Liver (tissue), 9 donors: ENCODE results near the gene KNCN. TPM values are rescaled to one million over a fixed set of nuclear protein-coding genes. Genes with fewer than 3 reads are reported as not detected.

Experiments used
- DNase-seq: peaks from one replicate; pipeline ENCODE4 v3.0.0-alpha.2; 2017; ENCODE audit warnings: low spot score
- H3K27ac ChIP-seq, 2 donors: one replicate each; pipeline ENCODE4 v1.7.0; 2013; ENCODE audit warnings: inconsistent platforms in 2 of 2, low read length in 2 of 2, control low read depth in 1 of 2, low read depth in 1 of 2, mild to moderate bottlenecking in 1 of 2
- H3K27me3 ChIP-seq, 4 donors: one replicate each; pipeline versions ENCODE4 v1.6.1 to v1.7.0; 2013; ENCODE audit warnings: low read length in 3 of 4, inconsistent platforms in 1 of 4, mild to moderate bottlenecking in 1 of 4, moderate library complexity in 1 of 4; ENCODE audit not compliant: control insufficient read depth in 4 of 4, insufficient read depth in 4 of 4
- H3K36me3 ChIP-seq, 4 donors: one replicate each; pipeline versions ENCODE4 v1.6.1 to v1.7.0; 2013; ENCODE audit warnings: low read length in 3 of 4, mild to moderate bottlenecking in 3 of 4, low read depth in 1 of 4, moderate library complexity in 1 of 4; ENCODE audit not compliant: control insufficient read depth in 4 of 4, insufficient read depth in 3 of 4
- H3K4me1 ChIP-seq, 4 donors: one replicate each; pipeline versions ENCODE4 v1.6.1 to v1.7.0; 2013; ENCODE audit warnings: low read length in 3 of 4, mild to moderate bottlenecking in 3 of 4, moderate library complexity in 1 of 4; ENCODE audit not compliant: control insufficient read depth in 4 of 4, insufficient read depth in 4 of 4
- H3K4me3 ChIP-seq, 3 donors: one replicate each; pipeline versions ENCODE4 v1.6.1 to v1.7.0; 2013; ENCODE audit warnings: low read length in 3 of 3, control low read depth in 1 of 3, low read depth in 1 of 3, mild to moderate bottlenecking in 1 of 3
- H3K9ac ChIP-seq, 2 donors: one replicate each; pipeline ENCODE4 v1.7.0; 2013; ENCODE audit warnings: low read length in 2 of 2, mild to moderate bottlenecking in 2 of 2, moderate library complexity in 2 of 2, control low read depth in 1 of 2, low read depth in 1 of 2
- H3K9me3 ChIP-seq, 4 donors: one replicate each; pipeline versions ENCODE4 v1.6.1 to v1.7.0; 2013; ENCODE audit warnings: low read length in 3 of 4; ENCODE audit not compliant: control insufficient read depth in 4 of 4
- ATF3 ChIP-seq: IDR thresholded peaks from 2 replicates; pipeline ENCODE4 v1.6.1; 2016; ENCODE audit warnings: antibody characterized with exemption
- CTCF ChIP-seq: fragments of 150-350 bp; IDR thresholded peaks from 2 replicates; pipeline ENCODE4 v1.5.1; 2017; ENCODE audit warnings: improper control_type of control experiment, low read depth, low read length; ENCODE audit not compliant: missing input control
- EGR1 ChIP-seq, 2 donors: IDR thresholded peaks; 2 replicates each; pipeline ENCODE4 v1.6.1; 2016 to 2018; ENCODE audit warnings: antibody characterized with exemption in 2 of 2, low read depth in 2 of 2
- FOXA1 ChIP-seq: IDR thresholded peaks from 2 replicates; pipeline ENCODE4 v1.6.1; 2016; ENCODE audit warnings: antibody characterized with exemption
- FOXA2 ChIP-seq: IDR thresholded peaks from 2 replicates; pipeline ENCODE4 v1.6.1; 2016; ENCODE audit warnings: antibody characterized with exemption
- GABPA ChIP-seq, 2 donors: IDR thresholded peaks in 1 of 2; conservative IDR thresholded peaks in 1 of 2; 2 replicates each; pipeline ENCODE4 v1.6.1; 2016; ENCODE audit warnings: antibody characterized with exemption in 2 of 2, mild to moderate bottlenecking in 1 of 2, moderate library complexity in 1 of 2
- HNF4A ChIP-seq, 2 donors: conservative IDR thresholded peaks; 2 replicates each; pipeline ENCODE4 v1.6.1; 2016; ENCODE audit warnings: antibody characterized with exemption in 2 of 2, mild to moderate bottlenecking in 2 of 2
- HNF4G ChIP-seq: IDR thresholded peaks from 2 replicates; pipeline ENCODE4 v1.6.1; 2016; ENCODE audit warnings: antibody characterized with exemption
- JUND ChIP-seq, 2 donors: IDR thresholded peaks; 2 replicates each; pipeline ENCODE4 v1.6.1; 2016; ENCODE audit warnings: antibody characterized with exemption in 2 of 2
- MAX ChIP-seq: IDR thresholded peaks from 2 replicates; pipeline ENCODE4 v1.6.1; 2016; ENCODE audit warnings: antibody characterized with exemption
- NR2F2 ChIP-seq: IDR thresholded peaks from 2 replicates; pipeline ENCODE4 v1.6.1; 2016; ENCODE audit warnings: antibody characterized with exemption
- REST ChIP-seq: IDR thresholded peaks from 2 replicates; pipeline ENCODE4 v1.6.1; 2016; ENCODE audit warnings: antibody characterized with exemption, mild to moderate bottlenecking
- RXRA ChIP-seq, 2 donors: IDR thresholded peaks; 2 replicates each; pipeline ENCODE4 v1.6.1; 2017 to 2018; ENCODE audit warnings: antibody characterized with exemption in 2 of 2, mild to moderate bottlenecking in 1 of 2
- SP1 ChIP-seq: IDR thresholded peaks from 2 replicates; pipeline ENCODE4 v1.6.1; 2018; ENCODE audit warnings: antibody characterized with exemption, mild to moderate bottlenecking
- TAF1 ChIP-seq: conservative IDR thresholded peaks from 2 replicates; pipeline ENCODE4 v1.6.1; 2016; ENCODE audit warnings: antibody characterized with exemption, mild to moderate bottlenecking
- WGBS: extraction: QIAGEN DNeasy Blood & Tissue Kit; methylation state at CpG from one replicate; pipeline ENCODE4 v1.1.7; 2013; 5-methylcytosine and 5-hydroxymethylcytosine counted together
- polyA plus RNA-seq, 2 donors: library from polyadenylated mRNA; stranded (reverse) in 1 of 2; unstranded in 1 of 2; fragments of 200-250 nt in 1 of 2; fragments of >200 nt in 1 of 2; fragmentation: Nextera tagmentation in 1 of 2; extraction: Ambion mirVana in 1 of 2; gene quantifications; one replicate each; pipeline versions ENCODE4 v1.2.1 to v1.2.3, GENCODE V29; 2013 to 2015
- total RNA-seq, 2 donors: library from RNA; depleted of rRNA; stranded (reverse); fragments of >200 nt; gene quantifications; one replicate each; pipeline ENCODE4 v1.2.3, GENCODE V29; 2014
- donor health status: healthy.
- donor health status: healthy.
- donor health status: healthy.
- donor health status: healthy.
- donor health status: healthy.

The KNCN gene
- total and polyA plus RNA-seq, 4 donors, result not detected

- WGBS, result 67% methylated on average over 17 of the region's 17 CpGs
- Histone ChIP-seq H3K4me3 (no peak overlapping the region), H3K4me1 (peaks cover 0 to 25% (median 17%) of the 10 kb centered on the region in 4 donors), H3K27me3 (no peaks in the 10 kb centered on the region), H3K27ac (no peak overlapping the region), H3K9me3 (no peaks in the 10 kb centered on the region), H3K36me3 (no peaks in the 10 kb centered on the region), H3K9ac (no peak overlapping the region)
- DNase-seq, result no peak
- TF ChIP-seq FOXA1 (no peak), SP1 (no peak), JUND (IDR thresholded peaks at IDR 0.05) (no peak), TAF1 (no peak), RXRA (IDR thresholded peaks at IDR 0.05) (no peak), EGR1 (IDR thresholded peaks at IDR 0.05; ENCODE audit: low read depth in 2 of 2) (no peak), NR2F2 (no peak), GABPA (IDR thresholded peaks at IDR 0.05 in 1 of 2, conservative IDR thresholded peaks at IDR 0.05 in 1 of 2) (no peak), HNF4G (no peak), MAX (no peak), HNF4A (conservative IDR thresholded peaks at IDR 0.05) (no peak), ATF3 (no peak), REST (no peak), FOXA2 (no peak), CTCF (no peak)
Observed at GRCh38 chr1:46526013-46526690, 25.3 kb downstream of the KNCN start.

- Histone ChIP-seq H3K27me3 (no peaks in the 10 kb centered on the region), H3K27ac (no peak overlapping the region), H3K36me3 (no peaks in the 10 kb centered on the region), H3K4me3 (no peak overlapping the region), H3K4me1 (peaks cover 0 to 25% (median 17%) of the 10 kb centered on the region in 4 donors), H3K9me3 (no peaks in the 10 kb centered on the region), H3K9ac (no peak overlapping the region)
- TF ChIP-seq HNF4G (no peak), GABPA (IDR thresholded peaks at IDR 0.05 in 1 of 2, conservative IDR thresholded peaks at IDR 0.05 in 1 of 2) (no peak), JUND (IDR thresholded peaks at IDR 0.05) (no peak), CTCF (no peak), FOXA1 (no peak), RXRA (IDR thresholded peaks at IDR 0.05) (no peak), MAX (no peak)
- 76% methylated on average over 13 of the region's 13 CpGs for WGBS
- no peak for DNase-seq
Observed at GRCh38 chr1:46525253-46525983, 26.0 kb downstream of the KNCN start.
